Loucy (cell line): Measurements from ENCODE around the gene AMPH.
A peak's percentile ranks its signal among the peaks of the same experiment; 100 is the strongest.

Source experiments
- H2AFZ ChIP-seq: fragments of 200-600 bp; sonication (generic); 2 replicates; pipeline ENCODE4 v1.6.0; 2016; ENCODE audit warnings: antibody characterized with exemption, mild to moderate bottlenecking, low read length, moderate library complexity
- H3F3A ChIP-seq: fragments of 200-600 bp; 2 replicates; pipeline ENCODE4 v1.6.0; 2016; ENCODE audit warnings: antibody characterized with exemption, low read depth, mild to moderate bottlenecking
- H3K27me3 ChIP-seq: fragments of 200-600 bp; sonication (generic); 2 replicates; pipeline ENCODE4 v1.6.1; 2014; ENCODE audit warnings: low read length, mild to moderate bottlenecking; ENCODE audit not compliant: insufficient read depth, poor library complexity, severe bottlenecking
- H3K36me3 ChIP-seq: fragments of 200-600 bp; sonication (generic); 2 replicates; pipeline ENCODE4 v1.6.1; 2016; ENCODE audit warnings: low read length; ENCODE audit not compliant: insufficient read depth
- H3K4me1 ChIP-seq: fragments of 200-600 bp; sonication (generic); 2 replicates; pipeline ENCODE4 v1.5.1; 2014; ENCODE audit warnings: low read length, mild to moderate bottlenecking; ENCODE audit not compliant: insufficient read depth, poor library complexity, severe bottlenecking
- H3K4me2 ChIP-seq: fragments of 200-600 bp; sonication (generic); 2 replicates; pipeline ENCODE4 v1.6.0; 2014; ENCODE audit warnings: antibody characterized with exemption, low read length, low read depth, mild to moderate bottlenecking; ENCODE audit not compliant: poor library complexity, severe bottlenecking
- H3K4me3 ChIP-seq: fragments of 200-600 bp; sonication (generic); 2 replicates; pipeline ENCODE4 v1.5.1; 2014; ENCODE audit warnings: low read length, mild to moderate bottlenecking, mixed read lengths; ENCODE audit not compliant: poor library complexity, severe bottlenecking
- H3K79me2 ChIP-seq: fragments of 200-600 bp; sonication (generic); 2 replicates; pipeline ENCODE4 v1.6.1; 2014; ENCODE audit warnings: low read length; ENCODE audit not compliant: insufficient read depth
- H3K9ac ChIP-seq: fragments of 200-600 bp; sonication (generic); 2 replicates; pipeline ENCODE4 v1.6.0; 2014; ENCODE audit warnings: mild to moderate bottlenecking, low read depth, low read length, moderate library complexity; ENCODE audit not compliant: poor library complexity, severe bottlenecking
- H3K9me2 ChIP-seq: fragments of 200-600 bp; sonication (generic); replicated peaks from 2 replicates; pipeline ENCODE4 v1.6.1; 2016; ENCODE audit warnings: low read depth, low read length, mixed read lengths
- H3K9me3 ChIP-seq: fragments of 200-600 bp; sonication (generic); 2 replicates; pipeline ENCODE4 v1.6.1; 2014; ENCODE audit warnings: mild to moderate bottlenecking, antibody characterized with exemption, low read length, low read depth; ENCODE audit not compliant: insufficient read depth
- H4K20me1 ChIP-seq: fragments of 200-600 bp; sonication (generic); 2 replicates; pipeline ENCODE4 v1.6.0; 2014; ENCODE audit warnings: antibody characterized with exemption, low read length, mild to moderate bottlenecking; ENCODE audit not compliant: insufficient read depth, poor library complexity, severe bottlenecking
- CTCF ChIP-seq: fragments of 200-600 bp; sonication (generic); conservative IDR thresholded peaks from 2 replicates; pipeline ENCODE4 v1.5.1; 2014; ENCODE audit warnings: mild to moderate bottlenecking, antibody characterized with exemption, low read length
- EZH2phosphoT487 ChIP-seq: fragments of 200-600 bp; IDR thresholded peaks from 2 replicates; pipeline ENCODE4 v1.6.1; 2018; ENCODE audit warnings: antibody characterized with exemption, mild to moderate bottlenecking, moderate library complexity, borderline replicate concordance

The AMPH gene

GRCh38 chr7:38413784-38414183, 217.4 kb downstream of the AMPH start:
- H2AFZ ChIP-seq = peak overlapping the region; percentile 14; the same call in 1 of the 2 replicates
- H3K4me3 ChIP-seq = no peak overlapping the region
- no peaks in the 10 kb centered on the region for H3F3A ChIP-seq
- no peak overlapping the region for H3K4me2 ChIP-seq
- H3K9me2 ChIP-seq = no peaks in the 10 kb centered on the region
- no peaks in the 10 kb centered on the region for H3K79me2 ChIP-seq
- TF ChIP-seq CTCF = no peak
- no peak for TF ChIP-seq EZH2phosphoT487
- no peak overlapping the region for H3K9ac ChIP-seq
- no peaks in the 10 kb centered on the region for H4K20me1 ChIP-seq
- H3K9me3 ChIP-seq = no peaks in the 10 kb centered on the region
- H3K4me1 ChIP-seq = peaks cover 9% of the 10 kb centered on the region
- H3K27me3 ChIP-seq = no peaks in the 10 kb centered on the region
- H3K36me3 ChIP-seq = no peaks in the 10 kb centered on the region

GRCh38 chr7:38411404-38411803, 219.8 kb downstream of the AMPH start:
- H3K79me2 ChIP-seq = no peaks in the 10 kb centered on the region
- no peaks in the 10 kb centered on the region for H3K9me2 ChIP-seq
- H3K4me3 ChIP-seq = no peak overlapping the region
- no peaks in the 10 kb centered on the region for H3K36me3 ChIP-seq
- no peak overlapping the region for H3K4me2 ChIP-seq
- H3K9ac ChIP-seq = no peak overlapping the region
- TF ChIP-seq CTCF = peak; percentile 58
- no peak for TF ChIP-seq EZH2phosphoT487
- H3K4me1 ChIP-seq = peaks cover 9% of the 10 kb centered on the region
- no peaks in the 10 kb centered on the region for H3K27me3 ChIP-seq
- H3F3A ChIP-seq = no peaks in the 10 kb centered on the region
- no peaks in the 10 kb centered on the region for H3K9me3 ChIP-seq
- peak overlapping the region; percentile 51; the same call in 1 of the 2 replicates for H2AFZ ChIP-seq
- no peaks in the 10 kb centered on the region for H4K20me1 ChIP-seq

- H2AFZ ChIP-seq = no peak overlapping the region
- no peak overlapping the region for H3K4me3 ChIP-seq
- no peaks in the 10 kb centered on the region for H3K9me3 ChIP-seq
- H3K79me2 ChIP-seq = no peaks in the 10 kb centered on the region
- H3K27me3 ChIP-seq = no peaks in the 10 kb centered on the region
- no peaks in the 10 kb centered on the region for H3K36me3 ChIP-seq
- H3F3A ChIP-seq = no peaks in the 10 kb centered on the region
- no peaks in the 10 kb centered on the region for H3K9me2 ChIP-seq
- peaks cover 9% of the 10 kb centered on the region for H3K4me1 ChIP-seq
- H3K4me2 ChIP-seq = no peak overlapping the region
- H4K20me1 ChIP-seq = no peaks in the 10 kb centered on the region
- TF ChIP-seq EZH2phosphoT487 (no peak), CTCF (no peak)
- H3K9ac ChIP-seq = no peak overlapping the region
Observed at GRCh38 chr7:38410056-38410455, 221.1 kb downstream of the AMPH start.
